HG03520 (cell line): ENCODE results near the gene DOLK.

ENCODE experiments used
- ATAC-seq: cut with Tn5 transposase; IDR thresholded peaks from one replicate; pipeline ENCODE4 v1.9.1; 2021; ENCODE audit warnings: mild to moderate bottlenecking, moderate library complexity; ENCODE audit not compliant: unreplicated experiment

Gene DOLK

DNA sequence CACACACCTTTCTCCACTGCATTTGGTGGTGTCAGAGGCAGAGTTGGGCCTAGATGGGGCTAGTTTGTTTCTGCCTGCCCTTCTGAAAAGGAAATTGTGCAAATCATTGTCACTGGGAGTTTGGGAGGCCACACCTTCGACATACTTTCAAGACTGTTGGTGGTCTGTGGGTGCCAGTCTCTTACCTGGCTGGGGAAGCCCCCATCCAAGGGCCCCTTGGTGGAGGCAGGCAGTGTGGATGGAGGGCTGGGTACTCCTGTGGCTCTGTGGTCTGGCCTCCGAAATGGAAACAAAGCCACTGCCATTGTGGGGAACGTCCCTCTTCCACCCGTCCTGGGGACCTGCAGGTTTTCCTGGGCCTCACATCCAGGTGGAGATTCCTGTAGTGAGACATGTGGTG lies 37.5 kb downstream of the DOLK start:
- ATAC-seq = no peak

DNA sequence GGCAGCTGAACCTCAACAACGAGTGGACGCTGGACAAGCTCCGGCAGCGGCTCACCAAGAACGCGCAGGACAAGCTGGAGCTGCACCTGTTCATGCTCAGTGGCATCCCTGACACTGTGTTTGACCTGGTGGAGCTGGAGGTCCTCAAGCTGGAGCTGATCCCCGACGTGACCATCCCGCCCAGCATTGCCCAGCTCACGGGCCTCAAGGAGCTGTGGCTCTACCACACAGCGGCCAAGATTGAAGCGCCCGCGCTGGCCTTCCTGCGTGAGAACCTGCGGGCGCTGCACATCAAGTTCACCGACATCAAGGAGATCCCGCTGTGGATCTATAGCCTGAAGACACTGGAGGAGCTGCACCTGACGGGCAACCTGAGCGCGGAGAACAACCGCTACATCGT lies 39.0 kb downstream of the DOLK start:
- ATAC-seq = no peak

DNA sequence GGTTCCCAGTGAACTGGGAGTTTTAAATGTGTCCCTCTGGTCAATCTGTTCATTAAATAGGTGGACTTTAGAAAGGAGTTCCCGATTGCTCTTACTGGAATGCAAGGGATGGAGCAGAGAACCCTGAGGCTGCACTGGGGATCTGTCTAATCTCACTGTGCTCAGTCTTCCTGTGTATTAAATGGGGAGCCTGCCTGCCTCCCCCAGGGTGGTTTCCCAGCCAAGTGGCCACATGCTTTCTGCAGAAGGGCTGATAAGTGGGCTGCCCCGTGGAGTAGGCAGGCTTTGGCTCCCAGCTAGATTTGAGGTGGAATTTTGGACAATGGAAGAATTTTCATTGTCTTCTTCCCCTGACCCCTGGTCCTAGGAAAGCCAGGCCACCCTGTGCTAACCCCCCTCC lies 40.7 kb downstream of the DOLK start:
- no peak for ATAC-seq

DNA sequence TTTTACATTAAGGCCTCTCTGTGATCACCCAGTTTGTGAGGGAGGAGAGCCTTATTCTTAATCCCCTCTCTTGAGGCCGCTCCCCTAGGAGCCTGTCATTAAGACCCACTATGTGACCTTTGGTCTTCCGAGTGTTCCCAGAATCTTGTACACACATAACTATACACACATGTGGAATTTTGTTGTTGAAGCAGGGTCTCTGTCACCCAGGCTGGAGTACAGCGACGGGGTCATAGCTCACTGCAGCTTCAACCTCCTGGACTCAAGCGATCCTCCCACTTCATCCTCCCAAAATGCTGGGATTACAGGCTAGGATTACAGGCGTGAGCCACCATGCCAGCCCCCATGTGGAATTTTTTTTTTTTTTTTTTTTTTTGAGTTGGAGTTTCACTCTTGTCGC lies 41.4 kb downstream of the DOLK start:
- no peak for ATAC-seq

DNA sequence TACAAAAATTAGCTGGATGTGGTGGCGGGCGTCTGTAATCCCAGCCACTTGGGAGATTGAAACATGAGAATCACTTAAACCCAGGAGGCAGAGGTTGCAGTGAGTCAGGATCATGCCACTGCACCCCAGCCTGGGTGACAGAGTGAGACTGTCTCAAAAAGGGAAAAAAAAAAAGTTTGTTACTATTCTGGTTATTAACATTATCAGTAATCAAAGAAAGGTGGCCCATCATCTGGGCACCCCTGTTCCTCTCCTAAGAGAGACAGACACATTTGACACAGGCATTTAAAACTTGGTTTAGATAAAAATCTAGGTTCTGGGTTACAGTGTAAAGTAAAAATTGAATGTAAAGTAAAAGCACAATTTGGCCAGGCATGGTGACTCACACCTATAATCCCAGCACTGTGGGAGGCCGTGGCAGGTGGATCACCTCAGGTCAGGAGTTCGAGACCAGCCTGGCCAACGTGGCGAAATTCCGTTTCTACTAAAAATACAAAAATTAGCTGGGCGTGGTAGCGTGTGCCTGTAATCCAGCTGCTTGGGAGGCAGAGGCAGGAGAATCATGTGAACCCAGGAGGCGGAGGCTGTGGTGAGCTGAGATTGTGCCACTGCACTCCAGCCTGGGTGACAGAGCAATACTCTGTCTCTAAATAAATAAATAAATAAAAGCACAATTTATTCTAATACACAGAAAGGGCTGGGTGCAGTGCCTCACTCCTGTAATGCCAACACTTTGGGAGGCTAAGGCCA lies 43.4 kb downstream of the DOLK start:
- ATAC-seq = no peak

DNA sequence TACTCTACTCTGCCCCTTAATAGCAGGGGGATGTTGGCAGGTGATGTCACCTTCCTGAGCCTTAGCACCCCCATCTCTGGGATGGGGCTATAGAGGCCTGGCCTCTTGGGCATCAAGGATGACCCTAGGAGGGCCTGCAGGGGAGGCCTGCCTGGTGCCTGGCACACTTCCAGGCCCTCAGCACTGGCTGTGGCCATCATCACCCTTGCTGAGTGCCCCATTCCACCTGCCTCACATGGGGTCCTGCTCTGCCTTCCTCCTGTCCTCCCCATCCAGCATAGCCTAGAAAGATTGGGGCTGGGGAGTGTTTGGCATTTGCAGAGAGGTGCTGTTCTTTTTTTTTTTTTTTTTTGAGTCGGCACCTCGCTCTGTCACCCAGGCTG lies 44.3 kb downstream of the DOLK start:
- ATAC-seq = no peak

DNA sequence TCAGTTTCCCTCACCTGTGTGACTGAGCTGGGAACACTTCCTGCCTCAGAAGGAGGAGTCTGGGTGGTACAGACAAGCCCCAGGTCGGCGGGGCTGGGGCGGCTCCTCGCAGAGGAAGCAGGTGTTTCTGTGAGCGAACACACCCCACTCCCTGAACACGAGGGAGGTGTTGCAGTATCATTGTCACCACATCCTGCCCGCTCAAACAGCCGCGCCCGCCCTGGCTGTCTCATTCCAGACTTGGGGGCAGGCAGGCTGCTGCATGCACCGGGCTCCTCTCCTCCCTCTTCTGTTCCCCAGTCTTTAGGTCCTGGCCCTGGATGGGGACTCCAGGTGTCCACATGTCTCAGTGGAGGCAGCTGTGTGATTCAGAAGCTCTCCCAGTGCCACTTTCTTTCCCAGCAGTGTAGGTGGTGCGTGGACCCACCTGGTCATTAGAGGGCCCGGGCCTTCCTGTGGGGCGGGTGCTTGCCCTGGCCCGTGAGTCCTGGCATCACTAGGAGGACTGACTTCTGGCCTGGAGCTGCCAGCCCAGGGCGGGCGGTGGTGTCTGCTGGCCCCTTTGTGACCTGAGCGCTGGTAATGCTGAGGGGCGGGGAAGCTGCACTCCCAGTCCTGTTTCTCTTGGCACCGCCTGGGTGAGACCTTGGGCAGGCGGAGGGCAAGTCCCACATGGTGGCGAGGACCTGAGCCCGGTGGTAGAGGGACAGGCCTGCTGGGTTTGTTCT lies 44.9 kb downstream of the DOLK start:
- peak; percentile 69 for ATAC-seq

DNA sequence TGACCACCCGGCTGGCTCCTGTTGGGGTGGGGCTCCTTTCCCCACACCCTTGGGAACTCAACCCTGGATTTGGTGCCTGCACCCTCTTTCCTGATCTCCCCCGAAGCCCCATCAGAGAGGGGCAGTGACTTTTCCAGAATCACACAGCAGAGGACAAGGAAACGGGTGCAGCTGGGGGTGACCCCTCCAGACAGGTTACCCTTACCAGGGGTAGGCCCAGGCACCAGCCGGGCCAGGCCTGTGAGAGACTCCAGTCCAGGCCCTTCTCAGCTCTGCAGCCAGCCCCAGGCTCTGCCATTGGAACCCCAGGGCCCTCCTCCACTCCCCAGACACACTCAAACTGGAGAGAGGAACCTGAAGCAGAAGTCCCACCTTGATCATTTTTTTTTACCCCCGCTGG lies 45.6 kb downstream of the DOLK start:
- no peak for ATAC-seq

DNA sequence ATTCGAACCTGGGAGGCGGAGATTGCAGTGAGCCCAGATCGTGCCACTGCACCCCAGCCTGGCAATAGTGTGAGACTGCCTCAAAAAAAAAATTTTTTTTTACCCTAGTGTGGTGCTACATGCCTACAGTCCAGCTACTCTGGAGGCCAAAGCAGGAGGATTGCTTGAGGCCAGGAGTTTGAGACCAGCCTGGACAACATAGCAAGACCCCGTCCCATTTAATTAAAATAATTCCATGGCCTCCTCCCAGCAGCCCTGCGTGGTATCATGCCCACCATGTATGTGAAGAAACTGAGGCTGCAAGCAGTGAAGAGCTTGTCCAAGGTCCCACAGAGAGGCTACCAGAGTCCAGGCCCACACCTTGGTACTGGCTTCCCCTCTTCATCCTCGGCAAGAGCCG lies 46.0 kb downstream of the DOLK start:
- no peak for ATAC-seq

DNA sequence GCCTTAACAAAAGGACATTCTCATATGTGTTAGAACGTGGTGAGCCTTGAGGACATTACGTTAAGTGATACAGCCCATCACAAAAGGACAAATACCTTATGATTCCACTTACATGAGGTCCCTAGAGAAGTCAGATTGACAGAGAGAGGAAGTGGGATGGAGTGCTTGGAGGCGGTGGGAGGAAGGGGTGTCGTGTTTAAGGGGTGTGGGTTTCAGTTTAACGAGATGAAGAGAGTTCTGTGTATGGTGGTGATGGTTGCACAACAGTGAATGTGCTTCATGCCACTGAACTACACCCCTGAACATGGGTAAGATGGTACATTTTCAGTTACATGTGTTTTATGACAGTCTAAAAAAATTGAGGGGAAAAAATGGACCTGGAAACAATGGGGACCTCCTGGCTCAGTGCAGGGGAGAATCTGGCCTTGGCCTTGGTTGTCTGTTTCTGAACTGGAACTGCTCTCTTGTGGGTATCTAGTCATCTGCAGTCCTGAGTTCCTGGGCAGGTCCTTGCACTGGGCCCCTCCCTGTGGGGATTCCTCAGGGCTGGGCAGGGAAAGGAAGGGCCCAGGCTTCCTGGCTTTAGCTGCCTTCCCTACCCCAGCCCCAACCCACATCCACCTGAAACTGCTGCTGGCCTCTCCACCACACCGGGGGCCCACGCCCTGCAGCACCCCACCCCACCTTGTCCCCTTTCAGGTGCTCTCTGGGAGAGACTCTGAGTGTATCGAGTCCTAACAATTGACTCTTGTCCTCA lies 47.7 kb downstream of the DOLK start:
- no peak for ATAC-seq

DNA sequence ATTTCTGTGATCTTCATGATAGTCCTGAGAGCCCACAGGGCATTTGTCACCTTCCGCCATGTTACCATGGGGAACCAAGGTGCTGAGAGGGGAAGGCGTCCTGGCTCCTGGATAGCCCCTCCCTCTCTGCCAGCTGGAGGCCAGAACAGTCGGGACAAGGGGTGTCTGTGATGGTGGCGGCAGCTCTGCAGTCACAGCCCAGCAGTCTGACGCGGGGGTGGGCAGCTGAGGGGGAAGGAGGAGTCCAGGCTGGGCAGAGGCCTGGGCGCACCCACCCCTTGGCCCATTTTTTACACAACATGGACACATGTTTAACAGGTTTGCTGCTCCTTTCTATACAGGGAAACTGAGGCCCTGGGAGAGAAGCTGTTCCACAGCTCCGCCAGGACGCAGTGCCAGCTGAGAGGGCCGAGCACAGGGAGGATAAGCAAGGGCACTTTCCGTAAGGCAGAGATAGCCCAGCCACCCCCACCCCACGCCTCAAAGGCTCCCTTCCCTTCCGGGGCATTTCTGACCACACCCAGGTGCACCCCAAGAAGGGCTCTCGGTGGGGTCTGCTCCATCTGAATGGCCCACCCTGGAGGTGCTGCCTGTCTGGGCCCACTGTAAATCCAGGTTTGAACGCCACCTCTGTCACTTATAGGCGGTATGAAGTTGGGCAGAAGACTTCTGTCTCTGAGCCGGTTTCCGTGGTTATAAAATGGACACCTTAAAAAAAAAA lies 48.4 kb downstream of the DOLK start:
- ATAC-seq = no peak

DNA sequence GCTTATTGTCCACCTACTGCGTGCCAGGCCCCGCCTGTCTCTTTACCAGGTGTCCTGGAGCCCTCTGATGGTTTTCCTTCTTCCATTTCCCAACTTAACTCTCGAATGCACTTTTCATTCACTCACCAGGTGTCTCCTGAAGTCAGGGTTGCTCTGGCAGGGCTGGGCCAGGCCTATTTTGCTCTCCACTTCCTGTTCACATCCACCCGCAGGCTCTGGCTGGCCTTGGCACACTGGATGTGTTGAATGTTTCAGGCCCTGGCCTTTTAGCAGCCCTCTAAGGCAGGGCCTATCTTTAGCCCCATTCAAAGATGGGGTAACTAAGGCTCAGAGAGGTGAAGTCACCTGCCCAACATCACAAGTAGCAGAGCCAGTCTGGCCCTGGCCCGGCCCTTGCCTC lies 49.0 kb downstream of the DOLK start:
- no peak for ATAC-seq

DNA sequence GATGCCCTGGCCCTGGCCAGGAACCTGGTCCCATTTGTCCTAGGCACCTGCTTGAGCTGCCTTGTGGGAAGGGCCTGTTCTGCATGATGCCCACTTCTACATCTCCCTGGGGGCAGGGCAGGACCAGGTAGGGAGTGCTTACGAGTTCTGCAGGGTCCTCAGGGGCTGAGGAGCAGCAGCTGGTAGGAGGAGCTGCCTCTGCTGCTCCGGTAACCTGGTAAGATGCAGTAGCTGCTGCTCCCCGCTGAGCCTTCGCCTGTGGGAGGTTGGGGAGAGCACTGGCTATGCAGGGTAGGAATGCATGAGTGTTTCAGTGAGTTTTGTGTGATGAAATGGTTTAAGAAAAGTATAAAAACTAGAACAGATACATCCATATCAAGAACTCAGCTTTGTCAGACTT lies 51.8 kb downstream of the DOLK start:
- no peak for ATAC-seq
